Measurements from ENCODE around the gene LY9.

The LY9 gene

DNA sequence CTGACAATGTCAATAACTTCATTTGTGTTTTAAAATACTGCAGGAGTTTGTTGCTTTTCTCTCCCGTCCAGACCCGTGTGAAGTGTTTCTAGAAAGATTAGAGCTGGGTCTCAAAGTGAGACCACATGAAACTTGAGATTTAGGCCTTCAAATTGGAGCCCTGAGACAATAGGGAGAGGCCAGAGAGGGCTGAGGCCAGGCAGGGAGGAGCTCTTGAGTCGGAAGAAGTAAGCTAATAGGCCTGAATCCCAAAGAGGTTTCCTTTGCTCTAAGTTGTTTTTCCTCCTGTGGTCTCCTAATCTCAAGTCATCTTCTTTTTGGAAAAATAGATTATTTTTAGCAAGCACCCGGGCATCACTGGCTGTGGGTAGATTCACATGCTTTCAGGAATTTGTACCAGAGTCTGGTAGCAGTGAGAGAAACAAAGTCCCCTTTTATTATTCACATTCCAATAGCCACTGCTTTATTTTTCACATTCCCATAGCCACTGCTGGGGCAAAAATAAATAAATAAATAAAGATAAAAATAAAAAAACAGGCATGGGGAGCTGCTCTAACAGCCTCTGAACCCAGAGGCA lies 41.1 kb downstream of the LY9 start:
- no peak for DNase-seq (ENCODE audit: low spot score)

DNA sequence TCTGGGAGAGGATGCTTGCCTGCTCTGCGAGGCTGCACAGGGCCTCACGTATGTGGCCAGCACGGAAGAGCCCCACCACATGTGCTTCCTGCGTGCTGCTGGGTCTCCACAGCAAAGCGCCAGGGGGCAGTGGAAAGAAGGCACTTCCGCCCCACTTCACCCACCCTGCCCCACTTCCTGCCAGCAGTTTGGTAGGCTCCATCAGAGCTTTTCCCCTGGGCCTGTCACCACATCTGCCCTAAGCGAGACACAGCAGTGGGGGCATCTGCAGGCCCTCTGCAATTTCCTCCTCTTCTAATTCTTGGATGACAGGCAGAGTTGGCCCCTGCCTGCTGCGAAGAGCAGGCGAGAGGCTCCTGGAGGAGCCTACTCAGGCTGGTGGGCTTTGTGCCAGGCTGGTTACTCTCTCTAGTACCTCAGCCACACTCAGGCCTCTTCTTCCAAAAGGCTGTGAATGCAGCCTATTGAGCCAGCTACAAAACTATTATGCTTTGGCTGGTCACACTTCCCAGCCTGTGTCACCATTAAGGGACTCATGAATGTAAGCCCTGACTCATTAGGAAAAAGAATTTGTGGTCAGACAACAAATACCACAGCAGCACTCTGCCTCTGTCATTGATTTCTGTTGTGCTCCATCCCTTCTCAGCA lies 41.7 kb downstream of the LY9 start:
- no peak for DNase-seq (ENCODE audit: low spot score)

DNA sequence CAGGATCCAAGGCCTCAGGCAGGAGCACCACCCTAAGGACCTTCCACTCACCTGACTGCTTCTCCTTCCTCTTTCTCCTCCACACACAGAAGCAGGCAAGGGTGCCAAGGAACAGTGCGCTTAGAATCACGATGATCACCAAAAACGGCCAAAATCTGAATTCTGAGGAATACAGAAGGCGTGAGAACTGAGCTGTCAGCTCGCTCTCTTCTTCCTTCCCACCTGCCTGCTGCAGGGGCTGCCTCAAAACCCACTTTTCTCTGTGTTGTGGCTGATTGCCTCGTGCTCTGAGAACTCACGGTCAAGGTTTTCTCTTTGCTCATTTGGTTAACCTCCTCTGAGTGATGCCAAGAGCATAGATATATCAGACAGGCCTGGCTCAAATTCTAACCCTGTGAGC lies 42.9 kb downstream of the LY9 start:
- DNase-seq (ENCODE audit: low spot score): no peak

DNA sequence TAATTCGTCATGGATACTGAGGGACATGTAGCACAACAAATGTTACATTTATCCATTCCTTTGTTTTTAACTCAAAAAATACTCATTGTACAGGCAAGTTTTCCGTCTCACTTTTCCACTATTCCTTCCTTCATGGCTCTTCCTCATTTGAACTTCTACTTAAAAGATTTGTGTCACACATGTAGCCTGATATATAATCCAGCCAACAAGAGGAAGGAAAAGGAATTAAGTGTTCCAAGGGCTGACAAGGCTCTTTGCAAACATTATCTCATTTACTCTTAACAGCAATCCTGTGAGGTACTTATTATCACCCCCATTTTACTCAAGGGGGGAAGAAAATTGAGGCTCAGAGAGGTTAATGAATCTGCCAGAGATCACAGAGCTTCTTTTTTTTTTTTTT lies 43.8 kb downstream of the LY9 start:
- DNase-seq (ENCODE audit: low spot score): no peak

DNA sequence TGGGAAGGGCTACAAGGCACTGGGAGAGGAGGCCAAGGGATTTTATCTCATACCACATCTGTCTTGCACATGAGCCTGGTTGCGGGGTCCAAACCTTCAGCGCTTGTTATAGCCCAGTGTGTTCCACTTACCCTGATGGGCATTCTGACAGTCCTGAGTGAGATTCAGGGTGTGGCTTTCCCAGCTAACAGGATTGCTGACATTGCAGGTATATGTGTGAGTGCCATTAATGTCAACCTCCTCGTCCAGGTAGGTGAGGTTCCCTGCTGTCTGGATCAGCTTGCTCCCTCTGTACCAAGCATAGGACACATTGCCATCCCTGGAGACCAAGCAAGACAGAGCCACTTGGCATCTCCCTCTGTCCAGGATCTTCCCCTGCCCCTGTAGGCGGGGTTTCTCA lies 45.1 kb downstream of the LY9 start:
- DNase-seq (ENCODE audit: low spot score): no peak

DNA sequence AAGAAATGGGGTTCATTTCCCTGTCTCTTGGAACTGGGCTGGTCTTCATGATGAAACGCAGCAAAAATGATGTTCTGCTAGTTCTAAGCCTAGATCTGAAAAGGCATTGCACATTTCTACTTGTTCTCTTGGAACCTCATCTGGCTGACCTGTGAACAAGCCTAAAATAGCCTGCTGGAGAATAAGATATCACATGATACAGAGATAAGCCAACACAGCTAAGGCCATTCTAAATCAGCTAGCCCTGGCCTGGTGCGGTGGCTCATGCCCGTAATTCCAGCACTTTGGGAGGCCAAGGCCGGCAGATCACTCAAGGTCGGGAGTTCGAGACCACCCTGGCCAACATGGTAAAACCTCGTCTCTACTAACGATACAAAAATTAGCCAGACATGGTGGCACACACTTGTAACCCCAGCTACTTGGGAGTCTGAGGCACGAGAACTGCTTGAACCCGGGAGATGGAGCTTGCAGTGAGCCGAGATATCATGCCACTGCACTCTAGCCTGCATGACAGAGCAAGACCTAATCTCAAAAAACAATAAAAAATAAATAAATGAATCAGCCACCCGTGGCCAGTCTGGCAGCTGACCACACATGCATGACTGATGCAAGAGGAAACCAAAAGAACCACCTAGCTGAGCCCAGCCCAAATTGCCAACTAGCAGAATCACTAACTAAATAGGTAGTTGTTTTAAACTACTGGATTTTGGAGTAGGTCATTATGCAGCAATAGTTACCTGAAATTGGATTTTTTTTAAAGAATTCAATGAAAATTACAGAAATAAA lies 48.7 kb downstream of the LY9 start:
- DNase-seq (ENCODE audit: low spot score): no peak

DNA sequence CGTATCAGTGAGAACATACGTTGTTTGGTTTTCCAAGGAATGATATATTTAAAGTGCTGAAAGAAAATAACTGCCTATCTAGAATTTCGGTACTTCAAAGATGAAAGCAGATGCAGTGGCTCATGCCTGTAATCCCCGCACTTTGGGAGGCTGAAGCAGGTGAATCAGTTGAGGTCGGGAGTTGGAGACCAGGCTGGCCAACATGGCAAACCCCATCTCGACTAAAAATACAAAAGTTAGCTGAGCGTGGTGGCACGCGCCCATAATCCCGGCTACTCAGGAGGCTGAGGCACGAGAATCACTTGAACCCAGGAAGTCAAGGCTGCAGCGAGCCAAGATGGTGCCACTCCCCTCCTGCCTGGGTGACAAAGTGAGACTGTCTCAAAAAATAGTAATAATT lies 50.3 kb downstream of the LY9 start:
- DNase-seq (ENCODE audit: low spot score): no peak

DNA sequence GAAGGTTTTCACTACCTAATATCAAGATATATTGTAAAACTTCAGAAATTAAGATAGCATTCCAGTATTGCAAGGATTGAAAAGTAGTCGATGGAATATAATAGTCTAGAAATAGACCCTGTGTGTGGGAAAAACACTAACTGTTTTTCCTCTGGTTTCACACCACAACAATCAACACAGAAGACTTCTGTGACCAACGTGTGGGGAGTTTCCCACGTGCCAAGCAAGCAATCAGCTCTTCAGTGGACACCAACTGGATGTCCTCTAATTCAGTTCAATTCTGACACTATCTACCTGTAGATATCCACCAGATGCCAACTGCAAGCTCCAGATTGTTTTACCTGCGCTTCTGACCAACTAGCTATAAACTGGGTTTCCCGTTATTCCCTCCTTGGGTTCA lies 54.6 kb downstream of the LY9 start:
- DNase-seq (ENCODE audit: low spot score): no peak

DNA sequence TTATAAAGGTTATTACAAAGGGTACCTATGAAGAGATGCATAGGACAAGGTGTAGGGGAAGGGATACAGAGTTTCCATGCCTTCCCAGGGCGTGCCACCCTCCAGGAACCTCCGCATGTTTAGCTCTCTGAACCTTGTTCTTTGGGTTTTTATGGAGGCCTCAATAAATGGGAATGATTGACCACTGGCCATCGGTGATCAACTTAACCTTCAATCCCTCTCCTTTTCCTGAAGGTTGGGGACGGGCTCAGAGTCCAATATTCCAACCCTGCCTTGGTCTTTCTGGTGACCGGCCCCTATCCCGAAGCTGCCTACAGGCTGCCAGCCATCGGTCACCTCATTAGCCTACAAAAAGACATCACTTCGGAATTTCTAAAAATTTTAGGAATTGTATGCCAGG lies 55.0 kb downstream of the LY9 start:
- no peak for DNase-seq (ENCODE audit: low spot score)

DNA sequence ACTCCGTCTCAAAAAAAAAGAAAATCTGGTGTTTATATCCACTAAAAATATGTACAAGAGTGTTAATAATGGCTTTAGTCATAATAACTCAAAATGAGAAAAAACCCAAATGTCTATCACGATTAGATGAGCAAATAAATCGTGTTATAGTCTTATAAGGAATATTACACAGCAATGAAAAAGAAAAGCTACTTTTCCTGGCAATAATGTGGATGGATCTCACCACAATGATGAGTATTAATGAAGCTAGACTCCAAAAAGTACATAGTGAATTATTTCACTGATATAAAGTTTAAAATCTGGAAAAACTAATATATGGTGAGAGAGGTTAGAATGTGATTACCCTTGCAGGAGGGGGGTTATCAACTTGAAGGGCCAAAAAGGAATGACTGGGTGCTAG lies 57.0 kb downstream of the LY9 start:
- DNase-seq (ENCODE audit: low spot score): no peak

DNA sequence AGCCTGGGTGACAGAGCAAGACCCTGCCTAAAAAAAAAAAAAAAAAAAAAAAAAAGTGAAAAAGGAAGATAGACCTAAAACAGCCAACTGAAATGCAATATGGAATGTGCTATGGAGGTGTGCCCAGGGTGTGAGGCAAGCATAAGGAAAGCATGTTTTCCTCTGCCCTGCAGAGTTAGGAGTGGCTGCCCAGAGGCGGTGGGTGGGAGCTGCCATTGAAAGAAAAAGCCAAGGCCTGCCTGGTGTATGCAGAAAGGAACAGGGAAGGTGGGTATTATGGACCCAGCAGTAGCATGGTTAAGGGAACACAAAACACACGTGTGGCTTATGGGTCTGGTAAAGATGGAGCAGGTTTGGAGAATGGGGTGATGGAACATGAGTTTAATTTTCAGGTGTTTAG lies 57.8 kb downstream of the LY9 start:
- DNase-seq (ENCODE audit: low spot score): no peak

DNA sequence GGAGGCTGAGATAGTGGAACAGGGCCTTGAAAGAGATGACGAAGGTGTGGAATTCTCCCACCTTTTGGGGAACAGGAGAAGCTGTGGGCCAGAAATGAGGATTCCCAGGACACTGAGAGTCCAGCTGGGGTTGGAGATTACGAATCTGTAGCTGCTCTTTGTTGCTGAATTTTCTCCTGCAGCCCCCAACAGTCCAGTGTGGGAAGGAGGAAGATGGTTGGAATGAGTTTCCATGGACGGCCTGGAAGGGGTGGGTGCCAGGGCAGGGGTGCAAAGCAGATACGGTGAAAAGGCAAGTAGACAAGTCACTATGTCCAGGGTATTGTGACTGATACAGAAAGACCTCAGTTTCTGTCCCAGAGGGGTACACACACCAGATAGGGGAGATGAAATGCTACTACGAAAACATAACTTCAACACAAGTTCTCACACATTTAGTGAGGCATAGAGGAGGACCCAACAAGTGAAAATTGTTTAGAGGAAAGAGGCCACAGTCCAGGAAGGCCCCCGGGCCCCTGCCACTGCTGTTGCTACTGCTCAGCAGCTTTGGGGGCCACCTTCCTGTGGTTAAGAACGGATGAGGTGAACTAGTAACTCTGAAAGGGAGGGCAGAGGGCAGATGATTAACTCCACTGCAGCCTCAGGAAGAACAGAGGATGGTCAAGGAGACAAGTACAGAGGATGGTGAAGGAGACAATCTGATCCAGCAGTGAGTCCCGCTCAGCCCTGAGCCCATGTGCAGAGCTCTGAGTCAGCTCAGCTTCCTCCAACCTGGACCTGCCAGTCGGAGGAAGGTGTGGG lies 59.4 kb downstream of the LY9 start:
- no peak for DNase-seq (ENCODE audit: low spot score)

DNA sequence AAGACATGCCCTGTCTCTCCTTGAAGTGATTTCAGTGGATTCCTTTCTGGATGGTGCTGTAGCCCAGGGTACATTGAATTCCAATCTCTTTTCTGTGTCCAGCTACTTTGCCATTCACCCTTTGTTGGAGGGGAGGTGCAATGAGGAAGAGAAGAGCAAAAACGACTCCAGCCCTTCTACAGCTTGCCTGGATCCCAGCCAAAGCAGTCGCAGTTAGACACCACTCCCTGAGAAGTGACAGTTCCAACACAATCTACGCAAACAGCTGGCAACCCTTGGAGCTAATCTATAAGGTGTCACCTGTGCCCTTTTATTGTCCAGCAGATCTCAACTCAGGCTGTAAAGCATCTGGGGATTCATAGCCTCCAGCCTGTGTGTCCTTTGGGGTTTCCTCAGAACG lies 62.1 kb downstream of the LY9 start:
- DNase-seq (ENCODE audit: low spot score): no peak

DNA sequence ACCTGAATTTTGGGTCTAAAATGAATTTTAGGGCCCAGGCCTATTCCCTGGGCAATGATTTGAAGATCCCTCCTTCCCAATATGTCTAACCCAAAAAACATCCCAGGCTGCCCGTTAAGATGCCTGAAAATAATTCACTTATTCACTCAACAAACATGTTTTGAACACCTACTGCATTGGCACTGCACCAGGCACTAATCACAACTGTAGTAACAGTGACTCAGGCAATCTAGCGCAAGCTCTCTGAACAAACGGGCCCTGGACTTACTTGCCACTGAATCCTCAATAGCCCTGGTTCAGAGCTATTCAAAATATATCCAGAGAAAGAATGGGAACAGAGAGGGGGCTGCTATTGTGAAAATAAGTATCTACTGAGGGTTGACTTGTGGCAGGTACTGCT lies 62.5 kb downstream of the LY9 start:
- no peak for DNase-seq (ENCODE audit: low spot score)

DNA sequence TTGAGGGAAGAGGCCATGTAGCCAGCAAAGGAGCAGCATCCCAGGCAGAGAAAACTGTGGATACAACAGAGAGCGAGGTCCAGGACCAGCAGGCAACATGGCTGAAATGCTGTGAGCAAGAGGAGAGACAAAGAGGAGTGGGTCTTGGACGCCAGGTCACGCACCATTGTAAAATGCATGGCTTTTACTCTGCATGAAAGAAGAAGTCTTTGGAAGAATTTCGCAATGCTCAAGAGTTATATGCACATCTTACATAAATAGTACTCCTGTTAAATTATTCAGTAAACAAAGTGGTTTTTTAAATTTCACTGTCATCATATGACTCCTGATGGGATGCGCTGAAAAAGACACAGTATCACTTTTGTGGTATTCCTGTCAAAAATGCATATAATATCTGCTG lies 63.2 kb downstream of the LY9 start:
- DNase-seq (ENCODE audit: low spot score): no peak

DNA sequence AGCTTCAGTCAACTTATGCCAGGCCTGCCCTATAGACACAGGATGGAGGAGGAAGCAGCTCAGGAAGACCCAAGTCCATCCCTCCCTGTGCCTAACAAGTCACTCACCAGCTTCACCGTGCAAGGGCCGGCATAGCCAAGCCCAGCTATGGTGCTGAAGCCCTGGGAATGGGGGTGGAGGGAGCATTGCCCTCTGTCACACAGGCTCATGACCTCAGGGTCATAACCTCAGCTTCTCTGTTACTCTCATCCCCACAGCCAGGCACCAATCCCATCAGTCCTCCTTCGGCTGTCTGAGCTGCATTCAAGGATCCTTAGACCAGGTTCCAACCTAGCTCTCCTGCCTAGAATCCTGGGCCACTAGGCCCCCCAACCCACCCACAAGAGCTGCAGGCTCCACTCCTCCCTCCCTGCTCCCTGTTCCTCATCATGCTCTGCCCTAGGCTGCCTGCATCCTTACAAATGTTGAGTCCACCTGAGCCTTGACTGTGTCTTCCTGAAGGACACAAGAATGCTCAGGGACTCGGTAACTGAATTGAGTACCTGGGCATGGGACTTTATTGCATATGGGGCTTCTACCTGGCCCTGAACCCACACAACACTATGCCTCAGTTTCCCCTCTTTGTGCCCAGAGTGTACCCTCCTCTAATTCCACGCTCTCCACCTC lies 65.0 kb downstream of the LY9 start:
- no peak for DNase-seq (ENCODE audit: low spot score)

DNA sequence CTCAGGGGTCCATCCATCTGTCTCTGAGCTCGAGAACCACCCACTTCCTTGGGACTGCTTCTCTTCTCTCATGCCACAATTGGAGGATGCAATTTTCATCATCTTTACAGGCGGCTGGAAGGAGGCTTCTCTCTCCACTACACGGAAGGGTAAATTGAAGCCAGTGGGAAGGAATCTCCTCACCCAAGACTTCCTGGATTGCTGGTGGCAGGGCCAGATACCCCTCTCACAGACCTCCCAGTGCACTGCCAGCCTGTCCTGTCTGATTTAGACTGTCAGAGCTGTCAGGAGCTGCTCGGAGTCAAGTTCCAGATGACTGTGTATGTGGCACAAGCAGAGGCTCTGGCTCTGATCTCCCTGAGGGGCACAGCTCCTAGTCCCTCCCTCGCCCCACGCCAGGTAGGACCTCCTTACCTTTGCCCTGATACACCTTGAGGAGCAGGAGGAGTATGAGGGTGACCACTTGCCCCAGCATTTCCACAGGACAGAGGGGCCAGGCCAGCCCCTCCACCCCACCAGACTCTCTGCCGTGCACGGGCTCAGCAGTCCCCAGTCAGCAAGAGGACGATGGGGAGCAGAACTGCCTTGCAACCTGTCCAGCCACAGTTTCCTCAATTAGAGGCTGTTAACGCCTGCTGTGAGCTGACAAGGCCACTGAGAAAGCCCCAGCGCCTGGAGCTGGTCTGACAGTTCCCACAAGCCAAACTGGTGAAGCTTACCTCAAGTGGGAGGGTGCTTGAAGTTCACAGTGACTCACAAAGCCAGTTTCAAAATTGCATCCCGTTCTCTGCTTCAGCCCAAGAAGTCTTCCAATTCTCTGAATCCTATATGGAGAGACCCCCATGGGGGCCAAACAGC lies 66.5 kb downstream of the LY9 start, which contains the start of gene CD244:
Gene CD244 (minus strand): TSS at position 685 of the 858 bp plus-strand sequence. CDS start 210 bp downstream, at position 475.
- DNase-seq (ENCODE audit: low spot score): no peak

DNA sequence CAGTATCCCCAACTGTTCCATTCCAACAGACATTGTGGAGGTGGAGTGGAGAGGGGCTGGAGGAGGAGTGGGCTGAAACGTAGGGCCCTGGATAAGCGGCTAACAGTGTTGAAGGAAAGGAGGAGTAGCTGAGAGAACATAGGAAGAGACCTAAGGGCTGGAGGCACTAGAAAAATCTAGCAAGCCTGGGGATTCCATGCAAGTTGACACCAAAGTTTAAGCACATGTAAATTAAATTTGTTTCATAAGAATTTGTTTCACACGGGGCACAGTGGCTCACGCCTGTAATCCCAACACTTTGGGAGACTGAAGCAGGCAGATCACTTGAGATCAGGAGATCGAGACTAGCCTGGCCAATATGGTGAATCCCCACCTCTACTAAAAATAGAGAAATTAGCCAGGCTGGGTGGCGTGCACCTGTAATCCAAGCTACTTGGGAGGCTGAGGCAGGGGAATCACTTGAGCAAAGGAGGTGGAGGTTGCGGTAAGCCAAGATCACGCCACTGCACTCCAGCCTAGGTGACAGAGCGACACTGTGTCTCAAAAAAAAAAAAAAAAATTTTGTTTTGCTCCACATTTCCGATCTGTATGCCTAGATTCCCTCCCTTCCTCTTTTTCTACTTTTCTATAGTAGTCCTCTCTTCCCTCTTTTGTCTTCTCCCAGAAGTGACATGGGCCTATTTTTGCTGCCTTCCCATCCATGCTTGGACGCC lies 67.2 kb downstream of the LY9 start:
- no peak for DNase-seq (ENCODE audit: low spot score)

DNA sequence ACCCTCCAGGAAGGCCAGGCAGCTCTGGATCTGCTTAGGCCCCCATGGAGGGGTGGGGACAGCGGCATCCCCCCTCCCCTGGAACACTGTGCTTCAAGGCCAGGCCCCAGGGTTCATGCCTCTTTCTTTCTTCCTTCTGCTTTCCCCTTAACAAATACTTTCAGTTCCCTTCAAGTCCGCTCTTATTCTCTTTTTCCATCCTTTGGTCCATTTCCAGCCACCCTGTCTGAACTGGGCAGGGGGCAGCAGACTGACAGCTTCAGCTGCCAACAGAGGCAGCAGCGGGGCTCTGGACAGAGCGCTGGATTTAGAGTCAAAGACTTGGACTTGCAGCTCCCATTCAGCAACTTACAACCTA lies 67.8 kb downstream of the LY9 start:
- no peak for DNase-seq (ENCODE audit: low spot score)

DNA sequence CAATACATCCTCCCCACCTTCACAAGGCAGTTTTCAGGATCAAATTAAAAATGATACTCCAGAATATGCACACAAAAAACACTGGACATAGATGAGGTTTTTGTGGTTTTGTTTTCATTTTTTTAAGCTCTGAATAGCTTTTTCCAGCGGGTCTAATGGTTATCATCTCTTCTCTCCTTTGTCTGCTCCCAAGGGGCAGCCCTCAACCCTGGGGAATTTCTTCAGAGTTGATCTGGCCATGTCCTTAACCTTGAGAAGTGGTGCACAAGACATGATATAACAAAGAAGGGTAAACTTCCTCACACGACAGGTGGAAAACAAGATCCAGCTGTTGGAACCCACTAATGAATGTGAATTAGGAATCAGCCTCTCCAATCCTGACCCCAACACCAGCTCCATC lies 68.2 kb downstream of the LY9 start:
- no peak for DNase-seq (ENCODE audit: low spot score)

DNA sequence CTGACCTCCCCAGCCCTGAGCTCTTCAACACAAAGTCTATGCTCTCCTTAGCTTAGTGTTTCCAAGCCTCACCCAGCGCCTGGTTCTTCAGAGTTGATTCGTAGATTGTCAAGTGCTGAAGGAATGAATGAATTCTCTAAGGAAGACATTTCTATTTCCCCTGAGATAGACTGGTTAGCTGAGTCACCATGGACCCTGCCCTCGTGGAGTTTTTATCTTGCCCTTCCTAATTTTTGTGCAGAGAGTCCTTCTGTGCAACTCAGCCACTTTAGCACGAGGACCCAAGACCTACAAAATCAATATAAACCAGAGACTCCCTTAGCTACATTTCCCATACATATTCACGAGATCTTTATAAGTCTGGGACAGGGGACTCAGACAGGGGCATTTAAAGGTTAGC lies 69.4 kb downstream of the LY9 start:
- DNase-seq (ENCODE audit: low spot score): no peak
